PC-3 (cell line): ENCODE data around the gene PHTF2. TPM values are rescaled to one million over a fixed set of nuclear protein-coding genes. Genes with fewer than 3 reads are reported as not detected.

Source experiments
- ATAC-seq: fragments of 200-7000 bp; cut with Tn5 transposase; 2 replicates; pipeline ENCODE4 v1.9.1; 2020; ENCODE audit warnings: mild to moderate bottlenecking, moderate library complexity
- BruUV-seq: library from RNA; stranded (reverse); fragments of 400-500 nt; replicated peaks from 2 replicates; lab custom pipeline; 2021; lab: Mats Ljungman, UMichigan
- CTCF ChIA-PET: fragments of 300-600 bp; sonication (Branson Sonifier 250); formaldehyde crosslinking; loops from one replicate; lab custom pipeline; 2022; ENCODE audit warnings: antibody characterized with exemption; lab: Charles Lee
- POLR2A ChIA-PET: fragments of 300-600 bp; sonication (Branson Sonifier 250); formaldehyde crosslinking; loops from one replicate; lab custom pipeline; 2022; ENCODE audit warnings: antibody characterized with exemption; ENCODE audit not compliant: unreplicated experiment; lab: Charles Lee
- DNase-seq: peaks from one replicate; pipeline ENCODE4 v3.0.0-alpha.2; 2015
- H2AFZ ChIP-seq: fragments of 300-600 bp; sonication (generic); 2 replicates; pipeline ENCODE4 v1.6.0; 2016; ENCODE audit warnings: antibody characterized with exemption, low read length
- H3F3A ChIP-seq: fragments of 300-600 bp; sonication (generic); one replicate; pipeline ENCODE4 v1.6.0; 2017; ENCODE audit warnings: antibody characterized with exemption, low read length, control low read depth, mild to moderate bottlenecking; ENCODE audit not compliant: unreplicated experiment
- H3K27ac ChIP-seq: fragments of 300-600 bp; sonication (generic); 2 replicates; pipeline ENCODE4 v1.5.1; 2016; ENCODE audit warnings: mild to moderate bottlenecking, low read length
- H3K27me3 ChIP-seq: fragments of 300-600 bp; sonication (generic); 2 replicates; pipeline ENCODE4 v1.6.1; 2016; ENCODE audit warnings: low read length, mixed read lengths
- H3K36me3 ChIP-seq: fragments of 300-600 bp; sonication (generic); 2 replicates; pipeline ENCODE4 v1.6.1; 2016; ENCODE audit warnings: low read depth, mixed run types, low read length, mixed read lengths
- H3K4me1 ChIP-seq: fragments of 300-600 bp; sonication (generic); 2 replicates; pipeline ENCODE4 v1.5.1; 2016; ENCODE audit warnings: low read length; ENCODE audit not compliant: insufficient read depth
- H3K4me2 ChIP-seq: fragments of 300-600 bp; sonication (generic); 2 replicates; pipeline ENCODE4 v1.6.0; 2016; ENCODE audit warnings: low read length
- H3K4me3 ChIP-seq: fragments of 300-600 bp; sonication (generic); 2 replicates; pipeline ENCODE4 v1.5.1; 2016; ENCODE audit warnings: mild to moderate bottlenecking, low read length, mixed read lengths
- H3K79me2 ChIP-seq: fragments of 300-600 bp; sonication (generic); 2 replicates; pipeline ENCODE4 v1.6.1; 2017; ENCODE audit warnings: low read length, mixed read lengths
- H3K9ac ChIP-seq: fragments of 300-600 bp; sonication (generic); 2 replicates; pipeline ENCODE4 v1.6.0; 2016; ENCODE audit warnings: mild to moderate bottlenecking, low read length
- H3K9me2 ChIP-seq: fragments of 300-600 bp; sonication (generic); replicated peaks from 2 replicates; pipeline ENCODE4 v1.6.1; 2016; ENCODE audit warnings: mixed run types, low read length, mixed read lengths
- H3K9me3 ChIP-seq: fragments of 300-600 bp; sonication (generic); 2 replicates; pipeline ENCODE4 v1.6.1; 2016; ENCODE audit warnings: low read length, mixed read lengths
- H4K20me1 ChIP-seq: fragments of 300-600 bp; sonication (generic); 2 replicates; pipeline ENCODE4 v1.6.1; 2016; ENCODE audit warnings: low read length, mixed read lengths
- CTCF ChIP-seq: fragments of 300-600 bp; sonication (generic); conservative IDR thresholded peaks from 2 replicates; pipeline ENCODE4 v1.5.1; 2017; ENCODE audit warnings: antibody characterized with exemption, low read depth, mild to moderate bottlenecking, low read length
- EZH2 ChIP-seq: fragments of 300-600 bp; sonication (generic); IDR thresholded peaks from one replicate; pipeline ENCODE4 v1.6.1; 2017; ENCODE audit warnings: antibody characterized with exemption, mild to moderate bottlenecking, low read length; ENCODE audit not compliant: unreplicated experiment
- EZH2phosphoT487 ChIP-seq: fragments of 300-600 bp; sonication (generic); IDR thresholded peaks from 2 replicates; pipeline ENCODE4 v1.6.1; 2018; ENCODE audit warnings: mild to moderate bottlenecking, antibody characterized with exemption, low read length, borderline replicate concordance
- intact Hi-C: fragments of 100-400 bp; cut with micrococcal nuclease; formaldehyde crosslinking; loops from 2 replicates; pipeline ENCODE4 v1.9.0; 2023
- total RNA-seq: library from RNA; depleted of rRNA; stranded (reverse); fragments of >200 nt; gene quantifications from 2 replicates; pipeline ENCODE4 v1.2.3, GENCODE V29; 2014

PHTF2 gene
- total RNA-seq, 1 experiment from 2014 or later, result 20.4 TPM

DNA sequence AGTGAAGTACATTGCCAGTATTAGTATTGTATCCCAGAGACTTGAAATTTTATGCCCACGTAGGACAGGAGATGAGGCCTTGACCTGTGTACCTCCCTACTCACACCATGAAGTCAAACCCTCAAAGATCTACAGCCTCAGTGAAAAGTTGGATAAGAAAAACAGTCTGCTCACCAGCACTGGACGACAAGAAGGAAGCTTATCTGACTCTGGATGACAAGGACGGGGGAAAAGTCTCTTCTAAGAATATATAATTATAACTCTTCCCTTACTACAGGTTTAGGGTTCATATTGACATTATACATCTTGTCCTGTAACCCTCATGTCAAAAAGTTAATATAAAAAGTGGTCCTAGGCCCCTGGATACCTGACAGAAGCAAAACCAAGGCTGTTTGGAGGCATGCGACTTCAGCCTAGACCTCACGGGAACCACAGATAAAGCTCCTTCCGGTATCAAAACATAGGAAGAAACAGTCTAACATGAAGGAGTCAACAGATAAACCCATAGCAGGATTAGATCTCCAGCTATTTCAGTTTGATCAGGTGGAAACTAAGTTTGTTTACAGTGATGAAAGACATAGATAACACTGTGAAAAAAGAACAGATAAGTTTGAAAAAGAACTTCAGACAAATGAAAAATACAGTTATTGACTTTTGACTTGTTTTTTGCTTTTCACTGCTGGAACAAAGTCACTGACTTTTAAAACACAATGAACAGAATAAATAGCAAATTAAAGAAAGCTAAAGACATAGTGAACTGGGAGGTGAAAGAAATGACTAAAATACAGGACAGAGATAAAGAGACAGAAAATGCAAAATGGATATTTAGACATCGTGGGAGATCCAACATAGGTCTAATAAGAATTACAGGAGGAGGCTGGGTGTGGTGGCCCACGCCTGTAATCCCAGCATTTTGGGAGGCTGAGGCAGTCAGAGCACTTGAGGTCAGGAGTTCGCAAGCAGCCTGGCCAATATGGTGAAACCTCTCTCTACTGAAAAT lies 145.9 kb downstream of the PHTF2 start:
- Histone ChIP-seq H3K4me3 (no peak overlapping the region), H2AFZ (no peak overlapping the region), H3K9me3 (no peaks in the 10 kb centered on the region), H3F3A (no peaks in the 10 kb centered on the region), H3K9me2 (no peaks in the 10 kb centered on the region), H3K79me2 (no peaks in the 10 kb centered on the region), H3K36me3 (no peaks in the 10 kb centered on the region), H4K20me1 (no peaks in the 10 kb centered on the region), H3K9ac (no peak overlapping the region), H3K4me1 (no peaks in the 10 kb centered on the region), H3K27me3 (no peaks in the 10 kb centered on the region), H3K27ac (no peak overlapping the region), H3K4me2 (no peak overlapping the region)
- CTCF ChIA-PET, result interaction anchor here (0.5 kb wide), 1 partner anchor 293 kb away, joined by 4 read pairs; no protein-coding TSS in a partner anchor
- POLR2A ChIA-PET, result no interaction called here
- DNase-seq (no peak), ATAC-seq (no peak)
- intact Hi-C loops, result loop anchor here (10.0 kb wide), 2 partner anchors 190 to 1230 kb away; no protein-coding TSS in a partner anchor
- TF ChIP-seq EZH2phosphoT487 (no peak), CTCF (no peak), EZH2 (no peak)
- no TSS peak for BruUV-seq

- H2AFZ ChIP-seq, result no peak overlapping the region
- H3K4me1 ChIP-seq, result no peaks in the 10 kb centered on the region
- no peak overlapping the region for H3K4me3 ChIP-seq
- intact Hi-C loops, result no loop called here
- no peaks in the 10 kb centered on the region for H3K79me2 ChIP-seq
- no peaks in the 10 kb centered on the region for H3K9me2 ChIP-seq
- H4K20me1 ChIP-seq, result no peaks in the 10 kb centered on the region
- no peak overlapping the region for H3K4me2 ChIP-seq
- no peaks in the 10 kb centered on the region for H3K9me3 ChIP-seq
- BruUV-seq, result no TSS peak
- H3K36me3 ChIP-seq, result no peaks in the 10 kb centered on the region
- no peak overlapping the region for H3K9ac ChIP-seq
- no peaks in the 10 kb centered on the region for H3F3A ChIP-seq
- ChIA-PET CTCF (no interaction called here), POLR2A (no interaction called here)
- ATAC-seq (no peak), DNase-seq (no peak)
- H3K27me3 ChIP-seq, result no peaks in the 10 kb centered on the region
- H3K27ac ChIP-seq, result no peak overlapping the region
- TF ChIP-seq EZH2 (no peak), EZH2phosphoT487 (no peak), CTCF (no peak)
Observed at GRCh38 chr7:77950548-77950947, 152.0 kb downstream of the PHTF2 start.
